HG03025 (cell line): Measurements from ENCODE around the gene FBXO3.

Experiments used
- ATAC-seq: cut with Tn5 transposase; IDR thresholded peaks from one replicate; pipeline ENCODE4 v1.9.1; 2021; ENCODE audit warnings: mild to moderate bottlenecking, moderate library complexity; ENCODE audit not compliant: unreplicated experiment, low FRiP score

Gene FBXO3

DNA sequence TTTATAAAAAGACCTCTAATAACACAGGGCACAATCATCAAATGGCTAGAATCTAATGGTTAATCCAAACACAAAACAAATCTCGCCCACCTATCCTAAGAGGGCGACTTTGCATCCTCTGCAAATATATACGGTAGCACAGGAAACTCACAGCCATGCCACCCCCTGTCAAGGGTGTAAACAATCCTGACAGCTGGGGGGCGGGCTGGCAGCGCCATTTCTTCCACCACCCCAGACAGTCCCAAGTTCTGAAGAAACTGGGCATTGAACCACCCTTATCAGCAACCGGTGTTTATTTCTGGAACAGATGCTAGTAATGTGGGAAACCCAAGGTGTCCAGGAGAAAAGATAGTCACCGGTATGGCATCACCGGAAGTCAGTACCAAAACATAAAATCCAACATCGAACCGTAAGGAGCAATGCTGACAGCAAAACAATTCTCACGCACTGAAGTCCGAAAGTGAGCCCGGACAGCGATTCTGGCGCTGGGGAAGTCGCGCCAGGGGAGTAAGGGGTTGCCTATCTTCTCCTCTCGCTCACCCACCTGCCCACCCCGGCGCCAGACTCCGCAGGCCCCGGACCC, 825 bp downstream of the FBXO3 start:
- ATAC-seq, result peak; percentile 19

- ATAC-seq, result no peak
Measured at GRCh38 chr11:33772870-33773269, 1.4 kb downstream of the FBXO3 start.

DNA sequence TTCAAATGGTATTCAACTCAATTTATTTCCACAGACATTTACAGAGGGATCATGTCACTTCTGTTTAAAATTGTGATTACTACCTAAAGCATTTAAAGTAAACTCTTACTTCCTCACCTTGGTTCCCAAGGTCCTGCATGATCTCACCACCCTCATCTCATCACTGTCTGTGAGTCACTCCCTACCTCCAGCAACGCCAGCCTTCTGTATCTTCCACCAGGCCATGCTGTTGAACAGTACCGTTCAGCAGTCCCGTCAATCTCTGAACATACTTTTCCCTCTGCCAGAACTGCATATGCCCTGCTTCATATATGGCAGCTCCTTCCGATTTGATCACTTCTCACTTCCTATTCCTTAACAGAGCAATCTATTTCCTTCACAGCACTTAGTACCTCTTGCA, 2.0 kb downstream of the FBXO3 start:
- ATAC-seq, result no peak

GRCh38 chr11:33770236-33770635, 4.1 kb downstream of the FBXO3 start:
- ATAC-seq, result no peak

- no peak for ATAC-seq
Measured at GRCh38 chr11:33769542-33769941, 4.8 kb downstream of the FBXO3 start.

DNA sequence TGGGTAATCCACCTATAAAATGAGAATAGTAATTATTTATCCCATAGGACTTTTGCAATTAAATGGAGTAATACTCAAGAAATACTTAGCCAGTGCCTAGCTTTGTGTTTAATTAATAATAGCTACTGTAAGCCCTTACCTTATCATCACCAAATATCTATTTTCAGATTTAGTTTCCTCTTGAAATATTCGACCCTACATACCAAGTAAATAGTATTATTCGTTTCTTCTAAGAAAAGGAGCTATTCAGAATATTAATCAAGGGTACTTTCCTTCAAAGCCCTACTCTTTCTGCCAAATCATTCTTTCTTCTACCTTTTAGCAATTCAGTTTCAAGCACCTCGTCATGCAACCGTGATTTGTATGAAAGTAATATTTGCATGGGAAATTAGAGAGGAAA, 6.7 kb downstream of the FBXO3 start:
- no peak for ATAC-seq

- ATAC-seq, result no peak
Measured at GRCh38 chr11:33766085-33766484, 8.2 kb downstream of the FBXO3 start.

- no peak for ATAC-seq
Measured at GRCh38 chr11:33761471-33761870, 12.8 kb downstream of the FBXO3 start.

DNA sequence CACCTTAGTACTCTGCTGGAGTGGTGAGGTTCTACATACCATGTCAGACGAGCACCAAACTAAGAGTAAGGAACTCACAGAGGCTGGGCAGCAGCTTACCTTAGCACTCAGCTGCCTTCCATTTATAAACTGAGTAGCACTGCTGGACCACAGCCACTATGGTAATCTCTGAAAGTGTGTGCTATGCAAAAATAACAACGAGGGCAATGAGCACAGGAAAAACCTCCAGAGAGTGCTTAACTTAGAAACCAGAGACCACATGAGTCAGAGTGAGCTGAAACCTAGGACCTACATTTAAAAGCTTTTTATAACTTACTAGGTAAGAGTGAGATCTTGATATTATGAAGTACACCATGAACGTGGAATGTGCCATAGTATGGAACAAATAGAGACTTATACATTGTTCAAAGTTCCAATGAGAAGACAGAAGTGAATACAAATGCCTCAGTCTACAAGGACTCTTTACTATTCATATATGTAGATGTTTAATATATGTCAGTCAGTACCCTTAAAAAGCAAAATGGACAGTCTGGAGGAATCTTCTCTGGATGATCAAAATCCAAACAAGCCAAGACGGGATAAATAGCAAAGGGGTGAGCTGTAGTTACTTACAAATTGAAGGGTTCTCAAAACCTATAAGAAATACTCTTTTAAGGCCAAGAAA, 20.9 kb downstream of the FBXO3 start:
- peak; percentile 95 for ATAC-seq

GRCh38 chr11:33751878-33752277, 22.4 kb downstream of the FBXO3 start:
- no peak for ATAC-seq

DNA sequence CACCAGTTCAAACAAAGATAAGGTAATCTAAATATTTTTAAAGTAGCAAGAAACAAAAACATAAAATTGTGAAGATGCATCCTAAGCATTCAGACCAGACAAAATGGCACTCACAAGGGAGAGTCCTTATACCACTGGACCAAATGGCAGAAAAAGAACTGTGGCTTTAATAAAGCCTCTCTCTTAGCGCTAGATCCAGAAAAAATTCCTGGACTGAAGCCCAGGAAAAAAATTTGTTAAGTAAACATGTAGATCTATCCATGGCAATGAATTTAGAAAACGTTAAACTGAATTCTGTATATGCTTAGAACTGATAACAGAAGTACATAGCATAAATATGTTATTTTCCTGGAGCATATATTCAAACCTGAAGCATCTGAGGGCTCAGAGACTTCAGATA, 26.3 kb downstream of the FBXO3 start:
- ATAC-seq, result no peak

DNA sequence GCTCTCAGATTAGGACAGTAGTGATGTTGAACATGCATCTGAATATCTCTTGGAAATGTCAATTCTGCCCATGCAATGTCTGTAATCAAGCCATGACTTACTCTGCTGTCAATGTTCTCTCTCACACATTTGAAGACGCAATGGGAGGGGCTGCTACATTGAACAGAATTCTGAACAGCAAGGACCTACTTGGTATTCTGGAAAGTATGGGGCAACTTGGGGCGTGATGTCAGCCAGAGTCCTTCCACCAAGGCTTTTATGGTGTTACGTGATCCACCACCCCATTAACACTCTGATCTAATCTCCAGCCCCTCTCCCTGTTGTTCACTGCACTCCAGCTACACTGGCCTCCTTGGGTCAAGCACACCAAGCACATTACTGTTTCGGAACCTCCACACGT, 31.0 kb downstream of the FBXO3 start:
- no peak for ATAC-seq

GRCh38 chr11:33742249-33742851, 32.0 kb downstream of the FBXO3 start:
- ATAC-seq, result no peak

DNA sequence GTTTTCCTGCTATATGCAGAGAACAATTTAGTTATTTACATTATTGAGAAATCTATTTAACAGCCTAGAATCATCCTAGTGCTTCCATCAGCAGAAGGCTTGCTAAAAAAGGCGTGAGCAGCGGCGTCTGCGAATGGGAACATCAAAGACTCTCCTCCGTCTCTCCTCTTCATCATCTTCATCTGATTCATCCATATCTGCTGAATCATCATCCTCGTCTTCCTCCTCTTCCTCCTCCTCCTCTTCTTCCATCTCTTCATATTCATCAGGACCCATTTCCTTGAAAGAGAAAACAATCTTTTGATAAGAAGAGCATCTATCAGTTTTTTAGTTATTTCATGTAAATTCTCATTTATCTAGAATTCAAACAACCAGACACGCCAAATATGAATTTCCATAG, 32.5 kb downstream of the FBXO3 start:
- ATAC-seq, result no peak

- no peak for ATAC-seq
Measured at GRCh38 chr11:33737362-33737821, 36.9 kb downstream of the FBXO3 start.

DNA sequence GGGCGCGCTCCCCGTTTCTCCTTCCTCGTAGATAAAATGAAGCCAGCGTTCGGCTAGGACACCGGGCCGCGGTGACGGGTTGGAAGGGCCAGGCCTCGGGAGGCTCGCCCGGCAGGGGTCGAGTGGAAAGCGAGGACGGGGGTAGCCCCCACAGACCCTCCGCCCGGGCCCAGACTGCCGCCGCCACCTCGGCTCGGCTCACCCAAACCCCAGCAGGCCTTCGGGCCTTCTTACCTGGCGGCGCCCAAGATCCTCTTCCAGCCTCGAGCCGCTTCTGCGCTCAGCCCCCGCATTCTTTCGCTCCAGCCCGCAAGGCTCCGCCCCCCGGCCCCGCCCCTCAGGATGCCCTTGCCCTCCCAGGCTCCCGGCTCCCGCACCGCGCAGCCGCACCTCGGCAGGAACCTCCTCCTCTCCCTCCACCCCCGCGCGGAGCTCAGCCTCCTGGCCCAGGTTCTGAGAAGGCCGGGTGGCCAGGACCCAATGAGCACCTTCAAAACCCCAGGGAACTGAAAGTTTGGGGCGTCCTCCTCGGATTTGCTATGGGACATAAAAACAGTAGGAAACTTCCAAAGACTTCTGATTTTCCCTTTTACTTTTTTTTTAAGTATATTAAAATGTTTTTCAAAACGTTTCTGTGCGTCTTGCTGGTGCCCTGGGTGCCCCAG, 38.0 kb downstream of the FBXO3 start, which contains the start of gene CD59:
Gene CD59 (minus strand): TSS at position 276 of the 665 bp plus-strand sequence. CDS start 13,978 bp downstream, outside the sequence.
- ATAC-seq, result peak; percentile 72

GRCh38 chr11:33735271-33736147, 38.8 kb downstream of the FBXO3 start:
- ATAC-seq, result peak; percentile 47

DNA sequence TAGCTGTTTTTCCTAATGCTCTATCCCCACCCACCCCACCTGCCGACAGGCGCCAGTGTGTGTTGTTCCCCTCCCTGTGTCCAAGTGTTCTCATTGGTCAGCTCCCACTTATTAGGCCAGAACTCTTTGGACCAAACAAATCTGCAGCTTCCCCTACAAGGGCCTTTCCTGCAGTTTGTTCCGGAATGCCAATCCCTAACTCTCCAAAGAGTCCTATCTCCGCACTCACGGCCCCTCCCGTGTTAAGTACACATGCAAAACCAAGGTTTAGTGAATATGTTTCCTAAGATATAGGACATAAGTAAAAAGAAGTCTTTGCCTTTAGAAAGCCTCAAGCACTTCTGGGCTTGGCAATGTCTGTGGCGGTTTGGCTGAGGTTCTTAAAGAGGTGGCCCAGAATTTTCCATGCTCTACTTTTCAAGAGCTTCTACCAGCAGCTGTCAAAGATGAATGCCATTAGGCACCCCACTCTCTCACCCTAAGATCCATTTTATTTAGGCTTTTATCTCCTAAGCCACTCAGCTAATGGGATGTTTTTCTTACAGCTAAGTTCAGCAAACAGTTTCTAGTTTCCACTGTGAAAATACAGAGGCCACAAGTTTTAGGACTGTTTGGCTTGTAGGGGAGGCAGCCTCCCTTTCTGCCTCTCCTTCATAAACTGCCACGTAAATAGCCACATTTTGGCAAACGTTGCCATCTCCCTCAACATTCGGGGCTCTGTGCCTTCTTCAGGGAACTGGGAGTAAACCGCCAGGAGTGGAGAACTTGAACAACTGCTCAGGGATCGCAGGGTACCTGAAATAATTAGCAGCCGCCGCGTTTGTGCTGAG, 39.7 kb downstream of the FBXO3 start:
- ATAC-seq, result no peak

DNA sequence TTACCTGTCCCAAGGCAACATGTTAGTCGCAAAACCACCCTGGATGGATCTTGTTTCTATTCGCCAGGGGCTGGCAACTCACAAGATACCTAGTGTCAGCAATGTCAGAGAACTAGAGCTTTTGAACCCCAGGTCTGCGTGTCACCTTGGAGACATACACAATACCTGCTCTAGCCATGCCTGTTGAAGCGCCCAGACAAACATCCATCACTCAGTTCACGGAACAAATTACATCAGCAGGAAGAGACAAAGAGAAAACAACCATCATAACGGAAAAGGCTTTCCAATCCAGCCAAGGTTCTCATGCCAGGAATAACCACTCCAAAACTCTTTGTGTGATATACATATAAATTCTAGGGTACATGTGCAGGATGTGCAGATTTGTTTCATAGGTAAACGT, 40.3 kb downstream of the FBXO3 start:
- ATAC-seq, result no peak
